CD4-positive, alpha-beta T cell (primary cell): ENCODE measurements around the gene WDR41. TPM values are rescaled to one million over a fixed set of nuclear protein-coding genes. Genes with fewer than 3 reads are reported as not detected.

Source experiments
- ATAC-seq: fragments of 200-7000 bp; cut with Tn5 transposase; one replicate; pipeline ENCODE4 v1.10.0; 2022; ENCODE audit warnings: mild to moderate bottlenecking; ENCODE audit not compliant: poor library complexity
- CTCF ChIA-PET: fragments of 350-600 bp; sonication (Branson Sonifier 250); formaldehyde crosslinking; loops from one replicate; lab custom pipeline; 2021; ENCODE audit warnings: antibody characterized with exemption, inconsistent platforms; lab: Charles Lee
- POLR2A ChIA-PET: fragments of 350-600 bp; sonication (Branson Sonifier 250); formaldehyde crosslinking; loops from one replicate; lab custom pipeline; 2021; ENCODE audit warnings: antibody characterized with exemption, inconsistent platforms; lab: Charles Lee
- DNase-seq, 14 experiments: peaks; one replicate each; pipeline ENCODE4 v3.0.0-alpha.2; 2013 to 2020; ENCODE audit warnings: mixed read lengths in 2 of 14
- H3K27ac ChIP-seq, 2 donors: one replicate each; pipeline versions ENCODE4 v1.5.1 to v1.7.0; 2013; ENCODE audit warnings: low read length in 2 of 2, low read depth in 1 of 2, mild to moderate bottlenecking in 1 of 2
- H3K27me3 ChIP-seq, 2 experiments: 1 replicate in 1 of 2; 2 replicates in 1 of 2; pipeline versions ENCODE4 v1.6.1 to v1.7.0; 2013; ENCODE audit warnings: low read length in 2 of 2, control low read depth in 1 of 2, mild to moderate bottlenecking in 1 of 2, moderate library complexity in 1 of 2; ENCODE audit not compliant: insufficient read depth in 2 of 2, control insufficient read depth in 1 of 2
- H3K36me3 ChIP-seq: one replicate; pipeline ENCODE4 v1.6.1; 2013; ENCODE audit warnings: low read length, control low read depth; ENCODE audit not compliant: insufficient read depth
- H3K4me1 ChIP-seq: one replicate; pipeline ENCODE4 v1.6.1; 2013; ENCODE audit warnings: low read length, control low read depth; ENCODE audit not compliant: insufficient read depth
- H3K4me3 ChIP-seq: one replicate; pipeline ENCODE4 v1.5.1; 2013; ENCODE audit warnings: mild to moderate bottlenecking, low read length, moderate library complexity
- H3K9me3 ChIP-seq, 2 experiments: 1 replicate in 1 of 2; 2 replicates in 1 of 2; pipeline versions ENCODE4 v1.6.1 to v1.7.0; 2013; ENCODE audit warnings: low read length in 2 of 2, mild to moderate bottlenecking in 2 of 2, control low read depth in 1 of 2, moderate library complexity in 1 of 2; ENCODE audit not compliant: control insufficient read depth in 1 of 2, insufficient read depth in 1 of 2
- H3K27ac Mint-ChIP-seq: one replicate; pipeline ENCODE4 v1.8.0; 2020; ENCODE audit warnings: mixed read lengths
- H3K27me3 Mint-ChIP-seq: one replicate; pipeline ENCODE4 v1.8.0; 2021; ENCODE audit warnings: mixed read lengths
- H3K36me3 Mint-ChIP-seq: one replicate; pipeline ENCODE4 v1.8.0; 2021; ENCODE audit warnings: low read depth, mixed read lengths
- H3K4me1 Mint-ChIP-seq: one replicate; pipeline ENCODE4 v1.8.0; 2021; ENCODE audit warnings: low read depth, mixed read lengths
- H3K4me3 Mint-ChIP-seq: one replicate; pipeline ENCODE4 v1.8.0; 2020; ENCODE audit warnings: mild to moderate bottlenecking, mixed read lengths
- H3K9me3 Mint-ChIP-seq: one replicate; pipeline ENCODE4 v1.8.0; 2020; ENCODE audit warnings: mixed read lengths
- CTCF ChIP-seq: fragments of 200-600 bp; IDR thresholded peaks from one replicate; pipeline ENCODE4 v1.8.0; 2022; ENCODE audit warnings: antibody characterized with exemption, mild to moderate bottlenecking
- intact Hi-C, 2 experiments: fragments of 100-400 bp; cut with DNase I in 1 of 2; cut with micrococcal nuclease in 1 of 2; formaldehyde crosslinking; loops; one replicate each; pipeline versions ENCODE4 v1.15.1 to v1.9.0; 2023 to 2025; cut with DNase I, micrococcal nuclease
- total RNA-seq, 174 experiments: library from RNA in 2 of 174; stranded (reverse) in 2 of 174; gene quantifications; one replicate each; pipeline ENCODE4 v1.2.3 and lab custom pipeline; 2021 to 2026

WDR41 gene
- total RNA-seq, 2 experiments from 2014 or later = 4.2 to 4.4 TPM

DNA sequence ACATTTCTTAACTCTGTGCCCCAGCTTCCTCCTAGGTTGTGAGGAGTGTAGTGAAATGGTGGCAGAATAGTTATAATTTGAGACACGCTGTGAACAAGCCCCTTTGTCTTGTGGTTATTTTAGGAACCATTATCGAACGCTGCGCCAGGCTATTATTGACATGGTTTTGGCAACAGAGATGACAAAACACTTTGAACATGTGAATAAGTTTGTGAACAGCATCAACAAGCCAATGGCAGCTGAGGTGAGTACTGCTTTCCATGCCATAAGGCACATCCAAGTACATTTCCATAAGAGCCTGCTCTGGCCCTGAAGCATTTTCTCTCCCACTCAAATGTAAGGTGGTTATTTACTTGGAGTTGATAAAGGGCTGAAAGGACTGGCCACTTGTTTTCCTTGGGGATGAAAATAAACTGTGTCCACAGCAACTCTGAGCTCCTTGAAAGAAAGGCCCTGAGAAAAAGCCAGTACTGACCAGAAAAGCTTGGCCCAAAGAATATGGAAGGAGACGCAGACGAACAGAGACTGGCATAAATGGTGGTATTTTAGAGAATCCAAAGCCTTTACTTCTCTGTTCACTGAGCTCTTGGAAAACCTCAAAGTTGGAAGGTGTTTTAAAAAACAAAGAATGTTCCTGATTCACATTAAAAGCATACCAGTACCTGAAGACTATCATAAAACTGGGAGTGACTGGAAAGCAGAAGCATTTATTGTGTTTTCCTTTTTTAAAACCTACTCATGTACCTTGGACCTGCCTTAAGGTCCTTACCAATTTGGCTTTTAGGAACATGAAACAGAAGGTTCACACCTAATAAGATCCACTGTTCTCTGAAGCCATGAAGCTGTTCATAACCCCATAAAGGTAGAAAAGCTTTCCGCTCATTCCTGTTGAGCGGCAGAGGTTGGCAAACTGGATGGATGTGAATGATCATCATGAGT, 72.2 kb downstream of the WDR41 start:
- intact Hi-C loops = no loop called here
- Histone ChIP-seq H3K27ac (no peak overlapping the region), H3K36me3 (no peaks in the 10 kb centered on the region), H3K4me3 (no peak overlapping the region), H3K4me1 (no peaks in the 10 kb centered on the region), H3K9me3 (no peaks in the 10 kb centered on the region), H3K27me3 (peaks cover 0 to 6% of the 10 kb centered on the region in 2 experiments)
- Mint-ChIP-seq H3K27ac (no peak overlapping the region), H3K36me3 (no peaks in the 10 kb centered on the region), H3K4me3 (no peak overlapping the region), H3K9me3 (no peaks in the 10 kb centered on the region), H3K4me1 (no peaks in the 10 kb centered on the region), H3K27me3 (peaks cover 15% of the 10 kb centered on the region)
- ATAC-seq (no peak), DNase-seq (no peak)
- ChIA-PET CTCF (no interaction called here), POLR2A (no interaction called here)
- no peak for TF ChIP-seq CTCF

GRCh38 chr5:77418601-77419581, 73.2 kb downstream of the WDR41 start:
- Histone ChIP-seq H3K4me3 (no peak overlapping the region), H3K27me3 (peaks cover 0 to 6% of the 10 kb centered on the region in 2 experiments), H3K4me1 (no peaks in the 10 kb centered on the region), H3K27ac (no peak overlapping the region), H3K36me3 (no peaks in the 10 kb centered on the region), H3K9me3 (no peaks in the 10 kb centered on the region)
- no peak for TF ChIP-seq CTCF
- ChIA-PET POLR2A (no interaction called here), CTCF (no interaction called here)
- Mint-ChIP-seq H3K36me3 (no peaks in the 10 kb centered on the region), H3K9me3 (no peaks in the 10 kb centered on the region), H3K4me3 (no peak overlapping the region), H3K4me1 (no peaks in the 10 kb centered on the region), H3K27me3 (peaks cover 15% of the 10 kb centered on the region), H3K27ac (no peak overlapping the region)
- no peak for ATAC-seq
- intact Hi-C loops = no loop called here
- no peak for DNase-seq

DNA sequence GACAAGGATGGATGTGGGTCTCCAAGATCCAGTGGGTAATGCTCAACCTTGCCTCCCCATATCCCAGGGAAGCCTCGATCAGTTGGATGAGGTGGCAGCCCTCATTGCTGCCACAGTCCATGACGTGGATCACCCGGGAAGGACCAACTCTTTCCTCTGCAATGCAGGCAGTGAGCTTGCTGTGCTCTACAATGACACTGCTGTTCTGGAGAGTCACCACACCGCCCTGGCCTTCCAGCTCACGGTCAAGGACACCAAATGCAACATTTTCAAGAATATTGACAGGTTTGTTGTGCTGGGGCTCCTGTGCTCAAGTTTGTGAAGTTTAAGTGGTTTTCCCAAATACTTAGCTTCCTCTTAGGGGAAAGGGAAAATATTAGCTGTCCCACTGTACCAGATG, 74.0 kb downstream of the WDR41 start:
- CTCF ChIA-PET = no interaction called here
- H3K4me1 ChIP-seq = no peaks in the 10 kb centered on the region
- no peak for ATAC-seq

More for the DNA sequence above, 74.0 kb downstream of the WDR41 start:
- intact Hi-C loops = no loop called here
- peaks cover 15% of the 10 kb centered on the region for H3K27me3 Mint-ChIP-seq
- H3K36me3 Mint-ChIP-seq = no peaks in the 10 kb centered on the region
- no peaks in the 10 kb centered on the region for H3K4me1 Mint-ChIP-seq
- H3K27me3 ChIP-seq = peaks cover 0 to 6% of the 10 kb centered on the region in 2 experiments
- no peak for DNase-seq
- H3K27ac Mint-ChIP-seq = no peak overlapping the region
- H3K36me3 ChIP-seq = no peaks in the 10 kb centered on the region
- no peak overlapping the region for H3K4me3 ChIP-seq
- no peak overlapping the region for H3K4me3 Mint-ChIP-seq
- H3K9me3 Mint-ChIP-seq = no peaks in the 10 kb centered on the region
- H3K9me3 ChIP-seq = no peaks in the 10 kb centered on the region
- H3K27ac ChIP-seq = no peak overlapping the region
- POLR2A ChIA-PET = no interaction called here
- no peak for TF ChIP-seq CTCF
